Testis (tissue), 3 donors: ENCODE measurements around the gene ME3. TPM values are rescaled to one million over a fixed set of nuclear protein-coding genes. Genes with fewer than 3 reads are reported as not detected.

Experiments used
- DNase-seq: peaks from one replicate; pipeline ENCODE4 v3.0.0-alpha.2; 2019
- H3K27ac ChIP-seq, 2 donors: fragments of 200-600 bp; sonication (generic); one replicate each; pipeline ENCODE4 v1.5.1; 2019
- H3K27me3 ChIP-seq: fragments of 200-600 bp; sonication (generic); one replicate; pipeline ENCODE4 v1.5.1; 2019
- H3K36me3 ChIP-seq: fragments of 200-600 bp; sonication (generic); one replicate; pipeline ENCODE4 v1.5.1; 2017; ENCODE audit warnings: low read depth; ENCODE audit errors: missing control alignments
- H3K4me1 ChIP-seq: fragments of 200-600 bp; sonication (generic); one replicate; pipeline ENCODE4 v1.5.1; 2019
- H3K4me3 ChIP-seq, 2 donors: fragments of 200-600 bp; sonication (generic); one replicate each; pipeline ENCODE4 v1.5.1; 2017 to 2019
- H3K9me3 ChIP-seq: fragments of 200-600 bp; sonication (generic); one replicate; pipeline ENCODE4 v1.5.1; 2017
- CTCF ChIP-seq, 3 experiments: fragments of 450-650 bp in 2 of 3; fragments of 200-600 bp in 1 of 3; sonication (generic) in 1 of 3; IDR thresholded peaks; one replicate each; pipeline ENCODE4 v1.5.1; 2016 to 2019; ENCODE audit warnings: antibody characterized with exemption in 3 of 3, mild to moderate bottlenecking in 2 of 3, moderate library complexity in 1 of 3
- POLR2A ChIP-seq: fragments of 450-650 bp; IDR thresholded peaks from one replicate; pipeline ENCODE4 v1.6.1; 2017; ENCODE audit warnings: antibody characterized with exemption, mild to moderate bottlenecking, moderate library complexity
- WGBS, 2 donors: methylation state at CpG; one replicate each; pipeline ENCODE4 v1.1.5; 2018; 5-methylcytosine and 5-hydroxymethylcytosine counted together
- intact Hi-C: fragments of 100-400 bp; cut with DNase I; formaldehyde crosslinking; loops from one replicate; pipeline ENCODE4 v1.15.1; 2023; ENCODE audit warnings: low total_unique reads
- polyA plus RNA-seq: library from polyadenylated mRNA; stranded (reverse); fragments of 350-450 nt; fragmentation: Illumina TruSeq; extraction: RNeasy Lipid Tissue Mini Kit (QIAGEN cat#74804); gene quantifications from one replicate; pipeline ENCODE4 v1.2.3, GENCODE V29; 2014; ENCODE audit warnings: low read depth, low replicate concordance; ENCODE audit not compliant: insufficient read depth
- total RNA-seq, 2 donors: library from RNA; depleted of rRNA; stranded (reverse); fragments of >200 nt; gene quantifications; one replicate each; pipeline ENCODE4 v1.2.3, GENCODE V29; 2016

ME3 gene
- total and polyA plus RNA-seq, 3 donors from 2014 or later, result 26.7 to 170 (median 115) TPM

- Histone ChIP-seq H3K36me3 (no peaks in the 10 kb centered on the region), H3K4me3 (no peak overlapping the region), H3K4me1 (no peaks in the 10 kb centered on the region), H3K27me3 (no peaks in the 10 kb centered on the region), H3K27ac (no peak overlapping the region), H3K9me3 (no peaks in the 10 kb centered on the region)
- TF ChIP-seq CTCF (IDR thresholded peaks at IDR 0.05) (no peak), POLR2A (no peak)
- intact Hi-C loops, result no loop called here
- no peak for DNase-seq
- 94 to 96% methylated on average over 3 of the region's 3 CpGs for WGBS, 2 donors
Observed at GRCh38 chr11:86502137-86502642, 170.2 kb downstream of the ME3 start.

GRCh38 chr11:86500500-86501140 lies 171.8 kb downstream of the ME3 start:
- WGBS, 2 donors, result 80 to 90% methylated on average over 3 of the region's 3 CpGs
- intact Hi-C loops, result no loop called here
- DNase-seq, result no peak
- no peaks in the 10 kb centered on the region for H3K9me3 ChIP-seq
- no peaks in the 10 kb centered on the region for H3K4me1 ChIP-seq
- no peaks in the 10 kb centered on the region for H3K36me3 ChIP-seq
- no peak overlapping the region for H3K27ac ChIP-seq
- H3K4me3 ChIP-seq, result no peak overlapping the region
- TF ChIP-seq POLR2A (no peak), CTCF (IDR thresholded peaks at IDR 0.05) (no peak)
- H3K27me3 ChIP-seq, result no peaks in the 10 kb centered on the region

- H3K9me3 ChIP-seq, result no peaks in the 10 kb centered on the region
- H3K27ac ChIP-seq, result no peak overlapping the region
- intact Hi-C loops, result no loop called here
- DNase-seq, result no peak
- no peaks in the 10 kb centered on the region for H3K36me3 ChIP-seq
- WGBS, 2 donors, result 78 to 82% methylated on average over 4 of the region's 4 CpGs
- no peaks in the 10 kb centered on the region for H3K27me3 ChIP-seq
- no peaks in the 10 kb centered on the region for H3K4me1 ChIP-seq
- TF ChIP-seq POLR2A, result no peak
- no peak for TF ChIP-seq CTCF (IDR thresholded peaks at IDR 0.05)
- no peak overlapping the region for H3K4me3 ChIP-seq
Observed at GRCh38 chr11:86499723-86500129, 172.7 kb downstream of the ME3 start.

GRCh38 chr11:86497836-86498235 lies 174.6 kb downstream of the ME3 start:
- Histone ChIP-seq H3K27ac (no peak overlapping the region), H3K9me3 (no peaks in the 10 kb centered on the region), H3K36me3 (no peaks in the 10 kb centered on the region), H3K4me1 (peaks cover 3% of the 10 kb centered on the region), H3K27me3 (no peaks in the 10 kb centered on the region), H3K4me3 (no peak overlapping the region)
- no peak for DNase-seq
- WGBS, 2 donors, result 93% methylated on average over 10 of the region's 10 CpGs; no CpG with 5 or more reads in 1 of the 2 donors
- intact Hi-C loops, result no loop called here
- TF ChIP-seq CTCF (IDR thresholded peaks at IDR 0.05) (no peak), POLR2A (no peak)

- Histone ChIP-seq H3K4me1 (peaks cover 9% of the 10 kb centered on the region), H3K4me3 (no peak overlapping the region), H3K27me3 (no peaks in the 10 kb centered on the region), H3K36me3 (no peaks in the 10 kb centered on the region), H3K27ac (no peak overlapping the region), H3K9me3 (no peaks in the 10 kb centered on the region)
- 73 to 89% methylated on average over 2 of the region's 2 CpGs for WGBS, 2 donors
- TF ChIP-seq POLR2A (no peak), CTCF (IDR thresholded peaks at IDR 0.05) (no peak)
- intact Hi-C loops, result no loop called here
- no peak for DNase-seq
Observed at GRCh38 chr11:86497310-86497709, 175.1 kb downstream of the ME3 start.
